Natural killer cell (primary cell): ENCODE results near the gene LTF. TPM values are rescaled to one million over a fixed set of nuclear protein-coding genes. Genes with fewer than 3 reads are reported as not detected.
A peak's percentile ranks its signal among the peaks of the same experiment; 100 is the strongest.

Source experiments
- ATAC-seq, 3 donors: fragments of 150-1000 bp in 2 of 3; fragments of 200-7000 bp in 1 of 3; cut with Tn5 transposase; 1 replicate in 1 of 3; 2 replicates in 2 of 3; pipeline ENCODE4 v1.10.0; 2021; ENCODE audit warnings: mild to moderate bottlenecking in 2 of 3, moderate library complexity in 2 of 3
- DNase-seq, 2 donors: peaks; one replicate each; pipeline versions ENCODE4 v3.0.0 to v3.0.0-alpha.2; 2013 to 2021; ENCODE audit warnings: mixed read lengths in 1 of 2
- H3K27ac ChIP-seq: one replicate; pipeline ENCODE4 v1.5.1; 2013; ENCODE audit warnings: mild to moderate bottlenecking, low read length
- H3K27me3 ChIP-seq: one replicate; pipeline ENCODE4 v1.6.1; 2013; ENCODE audit warnings: low read length; ENCODE audit not compliant: control insufficient read depth, insufficient read depth
- H3K36me3 ChIP-seq: one replicate; pipeline ENCODE4 v1.6.1; 2013; ENCODE audit warnings: low read length; ENCODE audit not compliant: control insufficient read depth, insufficient read depth
- H3K4me1 ChIP-seq: one replicate; pipeline ENCODE4 v1.6.1; 2013; ENCODE audit warnings: low read length; ENCODE audit not compliant: control insufficient read depth, insufficient read depth
- H3K4me3 ChIP-seq: one replicate; pipeline ENCODE4 v1.5.1; 2013; ENCODE audit warnings: low read length
- H3K9me3 ChIP-seq: one replicate; pipeline ENCODE4 v1.6.1; 2013; ENCODE audit warnings: low read length; ENCODE audit not compliant: control insufficient read depth, insufficient read depth
- H3K27ac Mint-ChIP-seq, 2 donors: one replicate each; pipeline ENCODE4 v1.8.0; 2022; ENCODE audit warnings: mild to moderate bottlenecking in 2 of 2, mixed read lengths in 2 of 2, moderate library complexity in 1 of 2
- H3K27me3 Mint-ChIP-seq, 2 donors: one replicate each; pipeline ENCODE4 v1.8.0; 2022; ENCODE audit warnings: low read depth in 2 of 2, mixed read lengths in 2 of 2
- H3K36me3 Mint-ChIP-seq: one replicate; pipeline ENCODE4 v1.8.0; 2022; ENCODE audit warnings: mixed read lengths
- H3K4me1 Mint-ChIP-seq, 2 donors: one replicate each; pipeline ENCODE4 v1.8.0; 2022; ENCODE audit warnings: mixed read lengths in 2 of 2
- H3K4me3 Mint-ChIP-seq: one replicate; pipeline ENCODE4 v1.8.0; 2022; ENCODE audit warnings: mild to moderate bottlenecking, moderate library complexity, mixed read lengths
- H3K9me3 Mint-ChIP-seq, 2 donors: one replicate each; pipeline ENCODE4 v1.8.0; 2022; ENCODE audit warnings: mixed read lengths in 2 of 2
- WGBS: methylation state at CpG from one replicate; pipeline ENCODE4 v1.1.7; 2013; ENCODE audit warnings: missing lambda C conversion rate; ENCODE audit not compliant: insufficient coverage; 5-methylcytosine and 5-hydroxymethylcytosine counted together
- intact Hi-C: fragments of 100-400 bp; cut with micrococcal nuclease; formaldehyde crosslinking; loops from one replicate; pipeline ENCODE4 v1.14.2; 2022
- total RNA-seq, 4 donors: library from RNA; stranded (reverse); fragments of 120-200 nt in 1 of 4; gene quantifications; one replicate each; pipeline versions ENCODE4 v1.2.3 to v1.2.4, GENCODE V29; 2013 to 2022
- TF ChIP-seq, protein P1 (sequence below): fragments of 200-600 bp; IDR thresholded peaks from one replicate; pipeline ENCODE4 v1.8.0; 2022; ENCODE audit warnings: antibody characterized with exemption

Gene LTF
- total RNA-seq, 3 donors from 2014 or later (not counting 1 experiment from before 2014, with no cell fraction given), result 1.0 to 1.1 TPM; not detected in 1

DNA sequence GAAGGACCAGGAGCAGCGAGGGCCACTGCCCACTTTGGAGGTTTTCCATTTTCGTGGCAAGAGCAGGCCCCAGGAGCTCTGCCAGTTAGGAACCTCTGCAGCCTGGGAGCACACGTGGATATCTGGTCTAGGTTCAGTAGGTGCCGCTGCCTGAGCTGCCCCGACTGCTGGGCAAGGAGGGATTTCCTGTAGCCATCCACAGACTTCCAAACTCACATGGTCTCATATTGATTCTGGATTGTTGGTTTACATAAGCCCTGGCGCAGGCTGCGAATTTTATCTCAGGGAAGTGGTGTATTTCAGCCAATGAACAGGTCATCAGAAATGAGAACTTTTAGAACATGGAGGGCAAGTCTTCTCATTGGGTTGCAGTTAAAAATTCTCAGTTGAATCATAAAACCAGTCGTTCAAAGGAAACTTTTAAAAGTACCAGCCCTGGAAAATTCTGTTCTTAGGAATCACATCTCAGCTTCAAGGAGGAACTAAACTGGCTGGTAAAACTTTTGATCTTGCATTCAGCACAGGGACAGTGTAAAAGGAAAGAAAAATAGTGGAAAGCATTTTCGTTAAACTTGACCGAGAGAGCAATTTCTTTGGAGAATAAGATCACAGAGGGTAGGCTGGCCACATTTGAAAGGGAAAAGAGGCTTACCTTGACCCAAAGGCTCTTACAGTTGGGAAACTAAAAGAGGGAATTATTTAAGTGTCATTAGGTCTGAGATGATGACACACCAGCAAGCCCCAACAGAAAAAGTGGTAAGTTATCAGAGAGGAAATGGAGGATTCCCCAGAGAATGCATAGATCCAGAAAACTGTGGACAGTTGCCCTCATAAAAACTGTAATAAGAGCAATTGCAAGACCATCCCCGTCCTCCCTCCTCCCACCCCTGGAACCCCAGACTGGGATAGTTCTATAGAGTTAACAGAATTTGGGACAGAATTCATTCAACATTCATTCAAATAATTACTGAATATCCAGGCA lies 26.7 kb upstream of the LTF start:
- Histone ChIP-seq H3K9me3 (no peaks in the 10 kb centered on the region), H3K27ac (no peak overlapping the region), H3K4me3 (no peak overlapping the region), H3K36me3 (no peaks in the 10 kb centered on the region), H3K4me1 (peaks cover 13% of the 10 kb centered on the region), H3K27me3 (no peaks in the 10 kb centered on the region)
- H3K36me3 Mint-ChIP-seq, result no peaks in the 10 kb centered on the region
- peaks cover 0 to 5% of the 10 kb centered on the region in 2 donors for H3K27me3 Mint-ChIP-seq
- WGBS, result 84% methylated on average over 10 of the region's 11 CpGs
- H3K4me3 Mint-ChIP-seq, result no peak overlapping the region
- peaks cover 8 to 10% of the 10 kb centered on the region in 2 donors for H3K4me1 Mint-ChIP-seq
- DNase-seq (no peak), ATAC-seq (no peak)
- no peak overlapping the region for H3K27ac Mint-ChIP-seq
- TF ChIP-seq, protein P1, sequence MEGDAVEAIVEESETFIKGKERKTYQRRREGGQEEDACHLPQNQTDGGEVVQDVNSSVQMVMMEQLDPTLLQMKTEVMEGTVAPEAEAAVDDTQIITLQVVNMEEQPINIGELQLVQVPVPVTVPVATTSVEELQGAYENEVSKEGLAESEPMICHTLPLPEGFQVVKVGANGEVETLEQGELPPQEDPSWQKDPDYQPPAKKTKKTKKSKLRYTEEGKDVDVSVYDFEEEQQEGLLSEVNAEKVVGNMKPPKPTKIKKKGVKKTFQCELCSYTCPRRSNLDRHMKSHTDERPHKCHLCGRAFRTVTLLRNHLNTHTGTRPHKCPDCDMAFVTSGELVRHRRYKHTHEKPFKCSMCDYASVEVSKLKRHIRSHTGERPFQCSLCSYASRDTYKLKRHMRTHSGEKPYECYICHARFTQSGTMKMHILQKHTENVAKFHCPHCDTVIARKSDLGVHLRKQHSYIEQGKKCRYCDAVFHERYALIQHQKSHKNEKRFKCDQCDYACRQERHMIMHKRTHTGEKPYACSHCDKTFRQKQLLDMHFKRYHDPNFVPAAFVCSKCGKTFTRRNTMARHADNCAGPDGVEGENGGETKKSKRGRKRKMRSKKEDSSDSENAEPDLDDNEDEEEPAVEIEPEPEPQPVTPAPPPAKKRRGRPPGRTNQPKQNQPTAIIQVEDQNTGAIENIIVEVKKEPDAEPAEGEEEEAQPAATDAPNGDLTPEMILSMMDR, result no peak
- intact Hi-C loops, result no loop called here
- H3K9me3 Mint-ChIP-seq, result no peaks in the 10 kb centered on the region

DNA sequence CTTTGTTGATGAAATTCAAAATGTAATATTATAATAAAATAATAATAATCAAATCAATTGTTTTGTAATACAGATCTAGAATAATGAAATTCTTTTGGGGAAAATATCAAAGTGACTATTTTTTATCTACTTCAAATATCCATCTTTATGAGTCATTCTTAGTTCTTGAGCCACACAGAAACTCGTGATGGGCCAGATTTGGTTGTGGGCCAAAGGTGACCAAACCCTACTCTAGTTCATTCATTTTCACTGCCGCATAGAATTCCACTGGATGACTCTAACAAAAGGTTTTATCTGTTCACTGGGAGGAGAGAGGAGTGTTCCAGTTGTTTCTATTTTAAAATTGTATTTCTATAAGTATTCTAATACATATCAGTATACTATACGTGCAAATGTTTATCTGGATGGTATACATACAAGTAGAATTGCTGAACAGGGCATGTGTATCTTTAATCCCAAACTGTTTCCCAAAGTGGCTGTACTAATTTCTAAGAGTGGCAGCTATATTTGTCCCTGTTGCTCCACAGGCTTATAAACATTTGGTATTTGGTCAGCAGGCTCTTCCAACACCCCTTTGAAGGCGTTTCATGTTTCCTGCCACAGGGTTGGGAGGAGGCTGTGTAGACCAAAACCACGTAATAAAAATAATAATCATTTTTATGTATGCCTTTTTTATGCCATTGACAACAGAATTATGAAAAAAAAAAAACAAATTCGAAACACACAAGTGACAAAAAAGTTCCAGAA lies 25.8 kb upstream of the LTF start:
- H3K27me3 Mint-ChIP-seq, result peaks cover 0 to 5% of the 10 kb centered on the region in 2 donors
- intact Hi-C loops, result no loop called here
- H3K4me1 Mint-ChIP-seq, result peaks cover 8 to 10% of the 10 kb centered on the region in 2 donors
- DNase-seq (no peak), ATAC-seq (no peak)
- 47% methylated on average over 1 of the region's 6 CpGs for WGBS
- Histone ChIP-seq H3K9me3 (no peaks in the 10 kb centered on the region), H3K4me1 (peaks cover 13% of the 10 kb centered on the region), H3K4me3 (no peak overlapping the region), H3K27ac (no peak overlapping the region), H3K27me3 (no peaks in the 10 kb centered on the region), H3K36me3 (no peaks in the 10 kb centered on the region)
- H3K27ac Mint-ChIP-seq, result no peak overlapping the region
- no peaks in the 10 kb centered on the region for H3K9me3 Mint-ChIP-seq
- no peak overlapping the region for H3K4me3 Mint-ChIP-seq
- H3K36me3 Mint-ChIP-seq, result no peaks in the 10 kb centered on the region
- TF ChIP-seq, protein P1, result no peak

DNA sequence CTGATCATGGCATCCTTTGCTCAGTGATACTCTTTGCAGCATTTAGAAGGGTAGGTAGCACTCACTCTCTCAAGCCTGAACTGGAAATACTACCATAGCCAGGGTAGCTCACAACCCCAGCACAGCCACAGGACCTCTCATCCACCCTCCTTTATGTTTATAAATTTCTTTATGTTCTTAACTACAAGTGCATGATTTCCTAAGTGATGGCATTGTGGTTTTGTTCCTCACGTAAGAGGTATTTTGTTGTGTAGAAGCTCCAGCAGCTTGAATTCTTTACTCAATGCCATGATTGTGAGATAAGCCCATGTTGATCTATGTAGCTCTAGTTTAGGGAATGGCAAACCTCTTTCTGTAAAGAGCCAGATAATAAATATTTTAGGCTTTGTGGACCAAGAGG lies 25.2 kb upstream of the LTF start:
- TF ChIP-seq, protein P1, result no peak

More for the DNA sequence above, 25.2 kb upstream of the LTF start:
- intact Hi-C loops, result loop anchor here (2.0 kb wide), 1 partner anchor 49 kb away; no protein-coding TSS in a partner anchor
- Mint-ChIP-seq H3K9me3 (no peaks in the 10 kb centered on the region), H3K27ac (no peak overlapping the region), H3K4me1 (peaks cover 8 to 10% of the 10 kb centered on the region in 2 donors), H3K36me3 (no peaks in the 10 kb centered on the region), H3K4me3 (no peak overlapping the region), H3K27me3 (peaks cover 0 to 5% of the 10 kb centered on the region in 2 donors)
- WGBS, result 85% methylated on average over 1 of the region's 1 CpG
- Histone ChIP-seq H3K4me3 (no peak overlapping the region), H3K4me1 (peaks cover 13% of the 10 kb centered on the region), H3K27me3 (no peaks in the 10 kb centered on the region), H3K27ac (no peak overlapping the region), H3K36me3 (no peaks in the 10 kb centered on the region), H3K9me3 (no peaks in the 10 kb centered on the region)
- ATAC-seq, result no peak
- peak in 1 of 2 donors; percentile 22 for DNase-seq
